Transverse colon (tissue), 4 donors: ENCODE results near the gene RALGAPA2. TPM values are rescaled to one million over a fixed set of nuclear protein-coding genes. Genes with fewer than 3 reads are reported as not detected.

Experiments used
- DNase-seq: peaks from one replicate; pipeline ENCODE4 v3.0.0-alpha.2; 2019
- H3K27ac ChIP-seq, 4 donors: fragments of 200-600 bp; sonication (generic); 2 replicates each; pipeline ENCODE4 v1.5.1; 2016 to 2018; ENCODE audit warnings: inconsistent platforms in 4 of 4
- H3K27me3 ChIP-seq: fragments of 200-600 bp; sonication (generic); 2 replicates; pipeline ENCODE4 v1.5.1; 2017; ENCODE audit warnings: inconsistent platforms
- H3K36me3 ChIP-seq, 4 donors: fragments of 200-600 bp; sonication (generic); 2 replicates each; pipeline ENCODE4 v1.5.1; 2017 to 2019; ENCODE audit warnings: inconsistent platforms in 4 of 4
- H3K4me1 ChIP-seq, 4 donors: fragments of 200-600 bp; sonication (generic); 2 replicates each; pipeline ENCODE4 v1.5.1; 2017 to 2020; ENCODE audit warnings: inconsistent platforms in 4 of 4
- H3K4me3 ChIP-seq, 4 donors: fragments of 200-600 bp; sonication (generic); 1 replicate in 1 of 4; 2 replicates in 3 of 4; pipeline versions ENCODE4 v1.5.1 to v1.6.1; 2017 to 2019; ENCODE audit warnings: inconsistent platforms in 4 of 4
- H3K9me3 ChIP-seq, 2 donors: fragments of 200-600 bp; sonication (generic); 2 replicates each; pipeline ENCODE4 v1.5.1; 2017 to 2019; ENCODE audit warnings: inconsistent platforms in 2 of 2
- EP300 ChIP-seq: sonication (generic); formaldehyde crosslinking; IDR thresholded peaks from one replicate; pipeline ENCODE4 v1.6.1; 2017; ENCODE audit warnings: antibody characterized with exemption, low read depth
- POLR2A ChIP-seq: fragments of 450-650 bp; IDR thresholded peaks from one replicate; pipeline ENCODE4 v1.6.1; 2016; ENCODE audit warnings: antibody characterized with exemption, mild to moderate bottlenecking, moderate library complexity
- POLR2AphosphoS5 ChIP-seq, 3 donors: sonication (generic); formaldehyde crosslinking; IDR thresholded peaks; one replicate each; pipeline ENCODE4 v1.6.1; 2016; ENCODE audit warnings: antibody characterized with exemption in 3 of 3
- WGBS, 2 donors: methylation state at CpG; one replicate each; pipeline ENCODE4 v1.1.5; 2018; ENCODE audit warnings: low coverage in 1 of 2; 5-methylcytosine and 5-hydroxymethylcytosine counted together
- in situ Hi-C, 4 donors: fragments of 200-750 bp; cut with MboI; loops; one replicate each; pipeline versions ENCODE4 v1.15.0 to v1.15.1; 2017; ENCODE audit warnings: low sequenced_read_pairs in 3 of 4, low pct_ligation_motif_present in 1 of 4, low pct_unique_long_range_greater_than_20kb in 1 of 4
- intact Hi-C: fragments of 100-400 bp; cut with DNase I; formaldehyde crosslinking; loops from one replicate; pipeline ENCODE4 v1.15.1; 2023; ENCODE audit warnings: low total_unique reads
- total RNA-seq, 4 donors: library from RNA; depleted of rRNA; stranded (reverse); fragments of >200 nt; gene quantifications; one replicate each; pipeline ENCODE4 v1.1.0, GENCODE V29; 2016
- TF ChIP-seq, protein P1 (sequence below), 5 experiments: fragments of 200-600 bp in 3 of 5; fragments of 450-650 bp in 2 of 5; sonication (generic) in 3 of 5; IDR thresholded peaks; 1 replicate in 2 of 5; 2 replicates in 3 of 5; pipeline ENCODE4 v1.5.1; 2016 to 2017; ENCODE audit warnings: antibody characterized with exemption in 5 of 5, inconsistent platforms in 3 of 5, mild to moderate bottlenecking in 2 of 5, moderate library complexity in 1 of 5

RALGAPA2 gene
- total RNA-seq, 4 donors from 2014 or later, result 29.5 to 84.0 (median 66.5) TPM

- no peak overlapping the region for H3K27ac ChIP-seq
- H3K4me3 ChIP-seq, result no peak overlapping the region
- TF ChIP-seq, protein P1, sequence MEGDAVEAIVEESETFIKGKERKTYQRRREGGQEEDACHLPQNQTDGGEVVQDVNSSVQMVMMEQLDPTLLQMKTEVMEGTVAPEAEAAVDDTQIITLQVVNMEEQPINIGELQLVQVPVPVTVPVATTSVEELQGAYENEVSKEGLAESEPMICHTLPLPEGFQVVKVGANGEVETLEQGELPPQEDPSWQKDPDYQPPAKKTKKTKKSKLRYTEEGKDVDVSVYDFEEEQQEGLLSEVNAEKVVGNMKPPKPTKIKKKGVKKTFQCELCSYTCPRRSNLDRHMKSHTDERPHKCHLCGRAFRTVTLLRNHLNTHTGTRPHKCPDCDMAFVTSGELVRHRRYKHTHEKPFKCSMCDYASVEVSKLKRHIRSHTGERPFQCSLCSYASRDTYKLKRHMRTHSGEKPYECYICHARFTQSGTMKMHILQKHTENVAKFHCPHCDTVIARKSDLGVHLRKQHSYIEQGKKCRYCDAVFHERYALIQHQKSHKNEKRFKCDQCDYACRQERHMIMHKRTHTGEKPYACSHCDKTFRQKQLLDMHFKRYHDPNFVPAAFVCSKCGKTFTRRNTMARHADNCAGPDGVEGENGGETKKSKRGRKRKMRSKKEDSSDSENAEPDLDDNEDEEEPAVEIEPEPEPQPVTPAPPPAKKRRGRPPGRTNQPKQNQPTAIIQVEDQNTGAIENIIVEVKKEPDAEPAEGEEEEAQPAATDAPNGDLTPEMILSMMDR (IDR thresholded peaks at IDR 0.05), result no peak
- TF ChIP-seq POLR2AphosphoS5 (IDR thresholded peaks at IDR 0.05), result no peak
- no peak for TF ChIP-seq EP300
- DNase-seq, result no peak
- intact Hi-C loops, result no loop called here
- H3K36me3 ChIP-seq, result peaks cover 0 to 39% (median 12%) of the 10 kb centered on the region in 4 donors
- H3K4me1 ChIP-seq, result peaks cover 0 to 3% (median 0%) of the 10 kb centered on the region in 4 donors
- H3K27me3 ChIP-seq, result no peaks in the 10 kb centered on the region
- no peaks in the 10 kb centered on the region for H3K9me3 ChIP-seq
- 89 to 100% methylated on average over 1 to 5 of the region's 5 CpGs for WGBS, 2 donors
- in situ Hi-C loops, result loop anchor here in 1 of 4 donors (25.0 kb wide), 1 partner anchor 112 kb away; no protein-coding TSS in a partner anchor
These were observed 213.0 kb downstream of the RALGAPA2 start for GRCh38 chr20:20499439-20499838.

DNA sequence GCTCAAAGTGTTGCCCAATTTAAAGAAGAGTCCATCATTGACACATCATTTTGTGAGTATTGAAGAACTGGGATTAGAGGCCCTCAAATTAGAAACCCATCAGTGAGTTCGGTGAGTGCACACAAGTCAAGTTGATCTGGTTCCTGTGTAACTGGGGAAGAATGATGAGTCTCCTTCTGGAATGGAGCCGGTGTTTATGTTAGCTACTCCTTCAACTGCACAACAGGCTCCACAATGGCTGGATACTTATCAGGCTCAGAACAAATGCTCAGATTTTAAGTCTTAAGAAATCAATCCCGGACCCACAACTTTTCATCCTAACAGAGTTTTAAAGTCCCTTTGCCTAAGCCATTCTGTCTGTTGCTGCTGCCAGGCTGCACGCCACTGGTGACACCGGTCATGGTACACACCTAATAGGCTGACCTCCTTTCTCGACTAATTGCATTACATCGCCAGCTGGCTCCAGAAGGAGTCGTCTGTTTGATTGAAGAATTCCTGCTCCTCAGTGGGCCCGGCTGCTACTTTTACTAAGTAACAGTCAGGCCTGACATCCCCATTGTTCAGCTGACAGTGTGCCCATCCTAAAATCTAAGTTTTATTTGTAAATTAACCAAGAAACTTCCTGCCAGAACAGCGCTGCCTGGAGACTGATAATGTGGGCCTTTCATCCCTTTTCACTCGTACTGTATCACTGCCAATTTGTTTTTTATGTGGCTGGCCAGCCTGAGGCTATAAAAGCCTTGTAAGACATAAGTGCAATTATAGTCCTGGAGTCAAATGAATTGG lies 214.2 kb downstream of the RALGAPA2 start:
- H3K4me3 ChIP-seq, result no peak overlapping the region
- intact Hi-C loops (no loop called here), in situ Hi-C loops (loop anchor here in 1 of 4 donors (25.0 kb wide), 1 partner anchor 111 kb away; no protein-coding TSS in a partner anchor)
- H3K27me3 ChIP-seq, result no peaks in the 10 kb centered on the region
- H3K36me3 ChIP-seq, result peaks cover 0 to 39% (median 11%) of the 10 kb centered on the region in 4 donors
- no peak overlapping the region for H3K27ac ChIP-seq
- WGBS, 2 donors, result 54 to 74% methylated on average over 7 to 11 of the region's 11 CpGs
- no peaks in the 10 kb centered on the region for H3K9me3 ChIP-seq
- peaks cover 0 to 3% (median 0%) of the 10 kb centered on the region in 4 donors for H3K4me1 ChIP-seq
- no peak for TF ChIP-seq POLR2AphosphoS5 (IDR thresholded peaks at IDR 0.05)
- TF ChIP-seq, protein P1 (IDR thresholded peaks at IDR 0.05), result no peak
- TF ChIP-seq EP300, result no peak
- no peak for TF ChIP-seq POLR2A
- no peak for DNase-seq

- Histone ChIP-seq H3K36me3 (peaks cover 0 to 32% (median 7%) of the 10 kb centered on the region in 4 donors), H3K9me3 (no peaks in the 10 kb centered on the region), H3K4me1 (peaks cover 0 to 3% (median 0%) of the 10 kb centered on the region in 4 donors), H3K27ac (no peak overlapping the region), H3K27me3 (no peaks in the 10 kb centered on the region), H3K4me3 (no peak overlapping the region)
- 75 to 83% methylated on average over 6 to 8 of the region's 8 CpGs for WGBS, 2 donors
- no peak for DNase-seq
- intact Hi-C loops (no loop called here), in situ Hi-C loops (loop anchor here in 1 of 4 donors (25.0 kb wide), 1 partner anchor 110 kb away; no protein-coding TSS in a partner anchor)
- no peak for TF ChIP-seq POLR2AphosphoS5 (IDR thresholded peaks at IDR 0.05)
- TF ChIP-seq, protein P1 (IDR thresholded peaks at IDR 0.05), result no peak
- TF ChIP-seq POLR2A, result no peak
- no peak for TF ChIP-seq EP300
These were observed 215.0 kb downstream of the RALGAPA2 start for GRCh38 chr20:20497242-20497978.
